HG03103 (cell line): ENCODE results near the gene OR13C3.
"Not testable (repeated sequence)": the region's sequence is repeated elsewhere in the genome, so short reads cannot be mapped to it uniquely, and the experiment has no call there.

Experiments
- ATAC-seq: cut with Tn5 transposase; IDR thresholded peaks from one replicate; pipeline ENCODE4 v1.9.1; 2021; ENCODE audit warnings: low read depth; ENCODE audit not compliant: unreplicated experiment

The OR13C3 gene

GRCh38 chr9:104536756-104537155 lies at the start of gene OR13C3:
TSS of gene OR13C3 (minus strand) at chr9:104536856. CDS start at chr9:104536723, 133 bp downstream.
- ATAC-seq = no peak

GRCh38 chr9:104580562-104580961 lies 43.9 kb upstream of the OR13C3 start:
- ATAC-seq = no peak

- ATAC-seq = no peak
These were observed 40.6 kb upstream of the OR13C3 start for GRCh38 chr9:104577263-104577662.

- ATAC-seq = no peak
These were observed 38.8 kb upstream of the OR13C3 start for GRCh38 chr9:104575456-104575855.

- ATAC-seq = no peak
These were observed 36.0 kb upstream of the OR13C3 start for GRCh38 chr9:104572612-104573011.

GRCh38 chr9:104568868-104569267 lies 32.2 kb upstream of the OR13C3 start, which contains the start of gene OR13C8:
TSS of gene OR13C8 (plus strand) at chr9:104569168. CDS start at chr9:104569168, 0 bp downstream.
- ATAC-seq = no peak

- no peak for ATAC-seq
These were observed 27.7 kb upstream of the OR13C3 start for GRCh38 chr9:104564358-104564757.

- ATAC-seq = no peak
These were observed 20.4 kb upstream of the OR13C3 start for GRCh38 chr9:104556830-104557634.

GRCh38 chr9:104555521-104555920 lies 18.9 kb upstream of the OR13C3 start:
- no peak for ATAC-seq

- ATAC-seq = no peak
These were observed 16.6 kb upstream of the OR13C3 start for GRCh38 chr9:104553261-104553660.

GRCh38 chr9:104544644-104545043 lies 8.0 kb upstream of the OR13C3 start:
- no peak for ATAC-seq

- no peak for ATAC-seq
These were observed 2.6 kb upstream of the OR13C3 start for GRCh38 chr9:104539275-104539674.

GRCh38 chr9:104527109-104527508 lies 9.5 kb downstream of the OR13C3 start, which contains the start of gene OR13C4:
TSS of gene OR13C4 (minus strand) at chr9:104527209. CDS start at chr9:104527209, 0 bp downstream.
- ATAC-seq = no peak

GRCh38 chr9:104520241-104520640 lies 16.4 kb downstream of the OR13C3 start:
- not testable (repeated sequence) for ATAC-seq

GRCh38 chr9:104514901-104515300 lies 21.8 kb downstream of the OR13C3 start:
- no peak for ATAC-seq

- no peak for ATAC-seq
These were observed 30.1 kb downstream of the OR13C3 start for GRCh38 chr9:104506565-104506964.

GRCh38 chr9:104503963-104504362 lies 32.7 kb downstream of the OR13C3 start, which contains the start of gene OR13F1:
TSS of gene OR13F1 (plus strand) at chr9:104504263. CDS start at chr9:104504263, 0 bp downstream.
- ATAC-seq = no peak

GRCh38 chr9:104503440-104503839 lies 33.2 kb downstream of the OR13C3 start:
- no peak for ATAC-seq

GRCh38 chr9:104494808-104495207 lies 41.8 kb downstream of the OR13C3 start:
- ATAC-seq = no peak
